IMR-90 (cell line): Measurements from ENCODE around the gene DOK3. TPM values are rescaled to one million over a fixed set of nuclear protein-coding genes. Genes with fewer than 3 reads are reported as not detected.

Source experiments
- ATAC-seq: fragments of 200-7000 bp; cut with Tn5 transposase; 2 replicates; pipeline ENCODE4 v1.9.1; 2020; ENCODE audit warnings: low read depth, mild to moderate bottlenecking, moderate library complexity
- BruUV-seq: library from RNA; stranded (reverse); fragments of 400-500 nt; replicated peaks from 2 replicates; lab custom pipeline; 2021; lab: Mats Ljungman, UMichigan
- CTCF ChIA-PET: fragments of 300-600 bp; formaldehyde crosslinking; extraction: SDS; loops from one replicate; lab custom pipeline; 2021; ENCODE audit warnings: antibody characterized with exemption; lab: Yijun Ruan, JAX
- POLR2A ChIA-PET: fragments of 300-600 bp; sonication (Branson Sonifier 250); formaldehyde crosslinking; loops from one replicate; lab custom pipeline; 2022; ENCODE audit warnings: antibody characterized with exemption; ENCODE audit not compliant: unreplicated experiment; lab: Charles Lee
- DNase-seq: peaks from one replicate; pipeline ENCODE4 v3.0.0; 2013
- H2AFZ ChIP-seq: replicated peaks from 2 replicates; pipeline ENCODE3; 2013; ENCODE audit warnings: low read length, mild to moderate bottlenecking; ENCODE audit not compliant: poor library complexity
- H2AK5ac ChIP-seq: 2 replicates; pipeline ENCODE4 v1.6.1; 2013; ENCODE audit warnings: low read depth, low read length, inconsistent platforms
- H2AK9ac ChIP-seq: replicated peaks from 2 replicates; pipeline ENCODE3; 2013; ENCODE audit warnings: mild to moderate bottlenecking, low read depth, low read length, moderate library complexity; ENCODE audit not compliant: poor library complexity
- H2BK120ac ChIP-seq: 2 replicates; pipeline ENCODE4 v1.6.1; 2013; ENCODE audit warnings: low read depth, low read length, inconsistent platforms
- H2BK15ac ChIP-seq: 3 replicates; pipeline ENCODE4 v1.6.1; 2013; ENCODE audit warnings: low read depth, low read length, inconsistent platforms
- H2BK20ac ChIP-seq: 2 replicates; pipeline ENCODE4 v1.6.1; 2013; ENCODE audit warnings: low read depth, mild to moderate bottlenecking, inconsistent platforms, low read length, moderate library complexity
- H2BK5ac ChIP-seq: 2 replicates; pipeline ENCODE4 v1.6.1; 2013; ENCODE audit warnings: mild to moderate bottlenecking, low read depth, low read length, inconsistent platforms; ENCODE audit not compliant: poor library complexity, severe bottlenecking
- H3K14ac ChIP-seq: replicated peaks from 2 replicates; pipeline ENCODE4 v1.6.1; 2013; ENCODE audit warnings: low read depth, low read length, inconsistent platforms
- H3K18ac ChIP-seq: 2 replicates; pipeline ENCODE4 v1.6.1; 2013; ENCODE audit warnings: low read depth, low read length, control low read depth
- H3K23ac ChIP-seq: 2 replicates; pipeline ENCODE4 v1.6.1; 2013; ENCODE audit warnings: low read depth, low read length, inconsistent platforms
- H3K27ac ChIP-seq: 2 replicates; pipeline ENCODE4 v1.5.1; 2013; ENCODE audit warnings: mild to moderate bottlenecking, control low read depth, low read length; ENCODE audit not compliant: insufficient read depth
- H3K27me3 ChIP-seq: 2 replicates; pipeline ENCODE4 v1.6.1; 2013; ENCODE audit warnings: low read length; ENCODE audit not compliant: control insufficient read depth, insufficient read depth
- H3K36me3 ChIP-seq: 2 replicates; pipeline ENCODE4 v1.6.1; 2013; ENCODE audit warnings: low read length, mixed read lengths; ENCODE audit not compliant: control insufficient read depth, insufficient read depth
- H3K4ac ChIP-seq: 2 replicates; pipeline ENCODE4 v1.6.1; 2013; ENCODE audit warnings: low read depth, low read length, inconsistent platforms
- H3K4me1 ChIP-seq: 2 replicates; pipeline ENCODE4 v1.6.1; 2013; ENCODE audit warnings: low read length, mixed read lengths; ENCODE audit not compliant: control insufficient read depth, insufficient read depth
- H3K4me2 ChIP-seq: 2 replicates; pipeline ENCODE4 v1.6.1; 2013; ENCODE audit warnings: low read depth, mild to moderate bottlenecking, control low read depth, low read length, moderate library complexity
- H3K4me3 ChIP-seq: 2 replicates; pipeline ENCODE4 v1.5.1; 2013; ENCODE audit warnings: low read depth, mild to moderate bottlenecking, control low read depth, low read length, moderate library complexity; ENCODE audit not compliant: insufficient read depth
- H3K56ac ChIP-seq: 2 replicates; pipeline ENCODE4 v1.6.1; 2013; ENCODE audit warnings: low read length, inconsistent platforms; ENCODE audit not compliant: insufficient read depth; ENCODE audit errors: extremely low read depth
- H3K79me1 ChIP-seq, 2 experiments: 2 replicates each; pipeline ENCODE4 v1.6.1; 2013; ENCODE audit warnings: low read length in 2 of 2, inconsistent platforms in 1 of 2, low read depth in 1 of 2
- H3K9ac ChIP-seq: 2 replicates; pipeline ENCODE4 v1.6.1; 2013; ENCODE audit warnings: low read depth, low read length, control low read depth
- H3K9me1 ChIP-seq: 2 replicates; pipeline ENCODE4 v1.6.1; 2013; ENCODE audit warnings: low read length, inconsistent platforms; ENCODE audit not compliant: insufficient read depth
- H3K9me3 ChIP-seq: 2 replicates; pipeline ENCODE4 v1.6.1; 2013; ENCODE audit warnings: low read length; ENCODE audit not compliant: control insufficient read depth, insufficient read depth
- H4K20me1 ChIP-seq: 2 replicates; pipeline ENCODE4 v1.6.1; 2013; ENCODE audit warnings: low read length, inconsistent platforms; ENCODE audit not compliant: insufficient read depth
- H4K5ac ChIP-seq: 2 replicates; pipeline ENCODE4 v1.6.1; 2013; ENCODE audit warnings: mild to moderate bottlenecking, low read depth, low read length, control low read depth
- H4K8ac ChIP-seq, 2 experiments: 2 replicates each; pipeline ENCODE4 v1.6.1; 2013; ENCODE audit warnings: low read depth in 2 of 2, low read length in 2 of 2, control low read depth in 1 of 2, inconsistent platforms in 1 of 2
- H4K91ac ChIP-seq: 2 replicates; pipeline ENCODE4 v1.6.1; 2013; ENCODE audit warnings: low read depth, low read length, inconsistent platforms; ENCODE audit not compliant: insufficient read depth
- CEBPB ChIP-seq: IDR thresholded peaks from 2 replicates; pipeline ENCODE4 v1.6.1; 2012; ENCODE audit warnings: low read depth, low read length, improper control_type of control experiment
- CHD1 ChIP-seq: IDR thresholded peaks from 2 replicates; pipeline ENCODE4 v1.6.1; 2012; ENCODE audit warnings: low read depth, low read length, improper control_type of control experiment
- CTCF ChIP-seq: conservative IDR thresholded peaks from 2 replicates; pipeline ENCODE4 v1.5.1; 2012; ENCODE audit warnings: mild to moderate bottlenecking, low read depth, low read length, improper control_type of control experiment
- ELK1 ChIP-seq: fragments of 150-350 bp; IDR thresholded peaks from 2 replicates; pipeline ENCODE4 v1.6.1; 2016; ENCODE audit warnings: low read depth, mild to moderate bottlenecking, low read length, moderate library complexity, borderline replicate concordance
- FOS ChIP-seq: fragments of 150-350 bp; IDR thresholded peaks from 2 replicates; pipeline ENCODE4 v1.6.1; 2016; ENCODE audit warnings: low read depth, low read length
- MAFK ChIP-seq: IDR thresholded peaks from 2 replicates; pipeline ENCODE4 v1.6.1; 2012; ENCODE audit warnings: low read depth, low read length, improper control_type of control experiment
- MAZ ChIP-seq: IDR thresholded peaks from 2 replicates; pipeline ENCODE4 v1.6.1; 2012; ENCODE audit warnings: low read depth, mild to moderate bottlenecking, low read length, improper control_type of control experiment, moderate library complexity, borderline replicate concordance
- MXI1 ChIP-seq: IDR thresholded peaks from 2 replicates; pipeline ENCODE4 v1.6.1; 2012; ENCODE audit warnings: low read depth, mild to moderate bottlenecking, low read length, moderate library complexity, borderline replicate concordance
- NFE2L2 ChIP-seq: fragments of 150-350 bp; IDR thresholded peaks from 2 replicates; pipeline ENCODE4 v1.6.1; 2016; ENCODE audit warnings: low read depth, mild to moderate bottlenecking, low read length
- POLR2A ChIP-seq: IDR thresholded peaks from 2 replicates; pipeline ENCODE4 v1.6.1; 2012; ENCODE audit warnings: mild to moderate bottlenecking, low read depth, low read length
- RAD21 ChIP-seq: IDR thresholded peaks from 2 replicates; pipeline ENCODE4 v1.6.1; 2012; ENCODE audit warnings: low read length, improper control_type of control experiment
- RCOR1 ChIP-seq: IDR thresholded peaks from 2 replicates; pipeline ENCODE4 v1.6.1; 2012; ENCODE audit warnings: mild to moderate bottlenecking, low read length, improper control_type of control experiment; ENCODE audit not compliant: insufficient replicate concordance
- RFX5 ChIP-seq: IDR thresholded peaks from 2 replicates; pipeline ENCODE4 v1.8.0; 2012; ENCODE audit warnings: low read depth, mild to moderate bottlenecking, low read length, moderate library complexity
- SMC3 ChIP-seq: fragments of 150-350 bp; IDR thresholded peaks from 2 replicates; pipeline ENCODE4 v1.6.1; 2016; ENCODE audit warnings: low read depth, mild to moderate bottlenecking, antibody characterized with exemption, low read length, moderate library complexity
- USF2 ChIP-seq: fragments of 150-350 bp; IDR thresholded peaks from 2 replicates; pipeline ENCODE4 v1.6.1; 2017; ENCODE audit warnings: mild to moderate bottlenecking, antibody characterized with exemption, low read length, low read depth
- WGBS, 2 experiments: methylation state at CpG; one replicate each; pipeline versions ENCODE4 v1.1.5 to v1.1.7; 2013; ENCODE audit warnings: missing lambda C conversion rate in 2 of 2; ENCODE audit not compliant: insufficient read length in 1 of 2; ENCODE audit errors: extremely low coverage in 2 of 2; 5-methylcytosine and 5-hydroxymethylcytosine counted together
- dilution Hi-C: fragments of 300-500 bp; cut with HindIII; formaldehyde crosslinking; loops from one replicate; pipeline ENCODE4 v1.14.3; 2018; ENCODE audit warnings: low sequenced_read_pairs; ENCODE audit not compliant: unreplicated experiment
- in situ Hi-C: fragments of 300-500 bp; cut with MboI; formaldehyde crosslinking; loops from 3 replicates; pipeline ENCODE4 v1.14.3; 2019; ENCODE audit warnings: low sequenced_read_pairs, inconsistent platforms, mixed read lengths
- intact Hi-C: fragments of 100-400 bp; cut with micrococcal nuclease; formaldehyde crosslinking; loops from 2 replicates; pipeline ENCODE4 v1.10.0; 2022
- polyA plus RNA-seq, 3 experiments: library from polyadenylated mRNA; depleted of rRNA; stranded (reverse); fragments of >200 nt; gene quantifications; 2 replicates each; pipeline ENCODE4 v1.2.3, GENCODE V29; 2012; ENCODE audit warnings: low replicate concordance in 1 of 3
- total RNA-seq: library from RNA; depleted of rRNA; stranded (reverse); fragments of >200 nt; gene quantifications from 2 replicates; pipeline ENCODE4 v1.2.3, GENCODE V29; 2012

Gene DOK3
- total and polyA plus RNA-seq, 2 of the 4 experiments (the other 2 are of a cell fraction): 0.54 to 3.9 TPM

GRCh38 chr5:177542816-177543465 lies 33.3 kb upstream of the DOK3 start:
- Histone ChIP-seq H2BK20ac (no peak overlapping the region), H2BK15ac (no peak overlapping the region), H2AK9ac (no peak overlapping the region), H3K4ac (no peak overlapping the region), H2BK5ac (peak overlapping the region; percentile 15), H3K9me3 (no peaks in the 10 kb centered on the region), H3K9ac (no peak overlapping the region), H3K4me1 (peaks cover 29% of the 10 kb centered on the region), H3K18ac (no peak overlapping the region; the same call in 1 of the 2 replicates), H2AK5ac (peak overlapping the region; percentile 46; the same call in 1 of the 2 replicates), H3K56ac (no peak overlapping the region), H3K27me3 (no peaks in the 10 kb centered on the region), H4K20me1 (peaks cover 44% of the 10 kb centered on the region), H2AFZ (no peak overlapping the region), H3K9me1 (peaks cover 30% of the 10 kb centered on the region), H3K27ac (no peak overlapping the region), H3K79me1 (peaks cover 41 to 73% of the 10 kb centered on the region in 2 experiments), H4K91ac (no peak overlapping the region), H4K5ac (no peak overlapping the region), H4K8ac (peak overlapping the region in 1 of 2 experiments; percentile 25; a peak in 1 of 4 replicates), H3K4me3 (no peak overlapping the region), H3K36me3 (peaks cover 9% of the 10 kb centered on the region), H3K23ac (peak overlapping the region; percentile 19; the same call in 1 of the 2 replicates), H3K4me2 (no peak overlapping the region), H3K14ac (no peak overlapping the region; the same call in 1 of the 2 replicates), H2BK120ac (no peak overlapping the region)
- DNase-seq: no peak
- intact Hi-C loops: no loop called here
- in situ Hi-C loops: no loop called here
- POLR2A ChIA-PET: interaction anchor here (0.6 kb wide), 1 partner anchor 158 kb away, joined by 5 read pairs; no protein-coding TSS in a partner anchor
- dilution Hi-C loops: no loop called here
- WGBS, 2 experiments: 86% methylated on average over 1 of the region's 4 CpGs; no CpG with 5 or more reads in 1 of the 2 experiments
- no TSS peak for BruUV-seq
- no peak for ATAC-seq
- CTCF ChIA-PET: no interaction called here
- TF ChIP-seq USF2: no peak
- TF ChIP-seq MAFK: no peak
- no peak for TF ChIP-seq FOS
- no peak for TF ChIP-seq POLR2A
- no peak for TF ChIP-seq ELK1
- no peak for TF ChIP-seq CHD1
- no peak for TF ChIP-seq RAD21
- no peak for TF ChIP-seq CTCF
- no peak for TF ChIP-seq CEBPB
- no peak for TF ChIP-seq RFX5
- TF ChIP-seq RCOR1: no peak
- TF ChIP-seq MXI1: no peak
- no peak for TF ChIP-seq SMC3
- no peak for TF ChIP-seq NFE2L2
- TF ChIP-seq MAZ: no peak
